ENCODE data around the gene RNF223.
"Not testable (repeated sequence)": the region's sequence is repeated elsewhere in the genome, so short reads cannot be mapped to it uniquely, and the experiment has no call there.

- TF ChIP-seq CTCF (IDR thresholded peaks at IDR 0.05 in 2 of 3, conservative IDR thresholded peaks at IDR 0.05 in 1 of 3; ENCODE audit: borderline replicate concordance in 1 of 3, insufficient read depth in 1 of 3, low read depth in 2 of 3, low read length in 2 of 3); SP1 (IDR thresholded peaks at IDR 0.05; ENCODE audit: low read depth); POLR2A (IDR thresholded peaks at IDR 0.05; ENCODE audit: borderline replicate concordance, extremely low read depth, insufficient read depth, insufficient read length); ZBTB33 (IDR thresholded peaks at IDR 0.05; ENCODE audit: extremely low read depth, insufficient replicate concordance, low read length); ELF1 (IDR thresholded peaks at IDR 0.05; ENCODE audit: borderline replicate concordance, low read depth); CEBPB (IDR thresholded peaks at IDR 0.05; ENCODE audit: low read depth): not testable (repeated sequence)
These were observed 3.3 kb upstream of the RNF223 start for GRCh38 chr1:1077396-1077795.
